OCI-LY7 (cell line): ENCODE data around the gene TNIK. TPM values are rescaled to one million over a fixed set of nuclear protein-coding genes. Genes with fewer than 3 reads are reported as not detected.

Experiments
- BruUV-seq: library from RNA; stranded (reverse); fragments of 400-500 nt; replicated peaks from 2 replicates; lab custom pipeline; 2021; lab: Mats Ljungman, UMichigan
- CTCF ChIA-PET: fragments of 300-600 bp; sonication (Branson Sonifier 250); formaldehyde crosslinking; loops from one replicate; lab custom pipeline; 2022; ENCODE audit warnings: antibody characterized with exemption; ENCODE audit not compliant: unreplicated experiment; lab: Charles Lee
- POLR2A ChIA-PET: fragments of 300-600 bp; sonication (Branson Sonifier 250); formaldehyde crosslinking; loops from one replicate; lab custom pipeline; 2022; ENCODE audit warnings: antibody characterized with exemption; lab: Charles Lee
- DNase-seq: peaks from one replicate; pipeline ENCODE4 v3.0.0-alpha.2; 2015; ENCODE audit warnings: low spot score
- H2AFZ ChIP-seq: fragments of 200-600 bp; sonication (generic), shearing (Covaris generic); 2 replicates; pipeline ENCODE4 v1.6.1; 2014; ENCODE audit warnings: mild to moderate bottlenecking, antibody characterized with exemption, low read length, moderate library complexity
- H3K27ac ChIP-seq: fragments of 200-600 bp; sonication (generic); 2 replicates; pipeline ENCODE4 v1.5.1; 2014; ENCODE audit warnings: mixed run types, low read depth, mild to moderate bottlenecking, moderate library complexity, low read length, inconsistent platforms; ENCODE audit not compliant: poor library complexity, severe bottlenecking
- H3K36me3 ChIP-seq: fragments of 200-600 bp; sonication (generic); 2 replicates; pipeline ENCODE4 v1.6.1; 2014; ENCODE audit warnings: mild to moderate bottlenecking, antibody characterized with exemption, low read length, moderate library complexity, mixed read lengths; ENCODE audit not compliant: insufficient read depth
- H3K4me1 ChIP-seq: fragments of 200-600 bp; sonication (generic); 2 replicates; pipeline ENCODE4 v1.5.1; 2014; ENCODE audit warnings: mild to moderate bottlenecking, low read length; ENCODE audit not compliant: insufficient read depth, poor library complexity, severe bottlenecking
- H3K4me2 ChIP-seq: fragments of 200-600 bp; sonication (generic); 2 replicates; pipeline ENCODE4 v1.6.1; 2014; ENCODE audit warnings: mild to moderate bottlenecking, low read length
- H3K4me3 ChIP-seq: fragments of 200-600 bp; sonication (generic); 2 replicates; pipeline ENCODE4 v1.5.1; 2014; ENCODE audit warnings: mild to moderate bottlenecking, low read depth, low read length; ENCODE audit not compliant: poor library complexity, severe bottlenecking
- H3K79me2 ChIP-seq: fragments of 200-600 bp; sonication (generic); 2 replicates; pipeline ENCODE4 v1.6.1; 2016; ENCODE audit warnings: low read depth, mild to moderate bottlenecking, low read length, moderate library complexity, mixed read lengths; ENCODE audit not compliant: insufficient read depth
- H3K9me2 ChIP-seq: fragments of 200-600 bp; sonication (generic); 2 replicates; pipeline ENCODE4 v1.6.1; 2016; ENCODE audit warnings: mild to moderate bottlenecking, low read length, mixed read lengths; ENCODE audit not compliant: insufficient read depth
- H3K9me3 ChIP-seq: fragments of 200-600 bp; sonication (generic); 2 replicates; pipeline ENCODE4 v1.6.1; 2014; ENCODE audit warnings: mild to moderate bottlenecking, mixed run types, low read length, mixed read lengths
- H4K20me1 ChIP-seq: fragments of 200-600 bp; sonication (generic); 2 replicates; pipeline ENCODE4 v1.6.1; 2014; ENCODE audit warnings: mild to moderate bottlenecking, antibody characterized with exemption, low read length, moderate library complexity, mixed read lengths; ENCODE audit not compliant: insufficient read depth
- EZH2phosphoT487 ChIP-seq: fragments of 200-600 bp; sonication (generic); IDR thresholded peaks from 2 replicates; pipeline ENCODE4 v1.6.1; 2018; ENCODE audit warnings: low read depth, borderline replicate concordance, mild to moderate bottlenecking, mixed run types, antibody characterized with exemption, low read length, moderate library complexity, mixed read lengths
- intact Hi-C: fragments of 100-400 bp; cut with micrococcal nuclease; formaldehyde crosslinking; loops from one replicate; pipeline ENCODE4 v1.10.0; 2022; ENCODE audit not compliant: unreplicated experiment
- total RNA-seq, 2 experiments: library from RNA; depleted of rRNA in 1 of 2; stranded (reverse); fragments of >200 nt in 1 of 2; shearing (Covaris generic) in 1 of 2; gene quantifications; 2 replicates each; pipeline ENCODE4 v1.2.3, GENCODE V29; 2014 to 2022
- TF ChIP-seq, protein P1 (sequence below): fragments of 200-600 bp; sonication (generic); conservative IDR thresholded peaks from 2 replicates; pipeline ENCODE4 v1.5.1; 2014; ENCODE audit warnings: mild to moderate bottlenecking, antibody characterized with exemption, low read length, moderate library complexity, mixed read lengths

TNIK gene
- total RNA-seq, 2 experiments from 2014 or later: not detected

DNA sequence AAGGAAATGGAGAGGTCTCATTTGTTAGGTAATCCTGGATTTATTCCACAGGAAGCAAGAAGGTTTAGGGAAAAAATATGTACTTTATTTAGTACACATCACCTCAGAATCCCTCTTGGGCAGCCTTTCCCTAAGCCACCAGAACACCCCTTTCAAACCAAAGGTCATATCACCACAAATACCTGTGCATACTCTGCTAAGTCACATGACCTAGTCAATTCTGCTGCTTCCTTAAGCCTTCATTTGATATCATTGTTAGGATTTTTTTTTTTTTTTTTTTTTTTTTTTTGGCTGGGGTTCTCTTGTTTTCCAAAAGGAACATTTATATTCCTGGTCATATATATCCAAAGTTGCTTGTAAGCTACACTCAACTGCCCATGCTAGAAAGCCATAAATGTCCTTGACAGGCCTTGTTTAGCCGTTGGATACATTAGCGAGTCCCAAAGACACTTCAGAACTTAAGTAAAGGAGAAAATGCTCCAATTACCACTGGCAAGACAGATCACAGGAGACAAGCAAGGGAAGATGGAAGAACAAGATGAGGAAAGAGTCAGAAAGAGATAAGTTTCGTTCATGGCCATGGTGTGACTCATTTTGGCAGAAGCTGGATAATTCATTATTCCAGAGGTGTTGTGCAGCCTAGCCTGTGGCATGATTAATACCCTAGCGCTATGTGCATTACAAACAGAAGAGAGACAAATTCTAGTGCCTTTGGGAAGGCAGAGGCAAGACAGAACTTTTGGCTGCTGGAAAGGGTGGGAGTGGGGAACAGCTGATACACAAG is 278.1 kb downstream of the TNIK start:
- H3K79me2 ChIP-seq: no peaks in the 10 kb centered on the region
- no peak overlapping the region for H3K4me3 ChIP-seq
- H2AFZ ChIP-seq: no peak overlapping the region
- ChIA-PET POLR2A (no interaction called here), CTCF (no interaction called here)
- DNase-seq: no peak
- H3K4me2 ChIP-seq: no peak overlapping the region
- no peaks in the 10 kb centered on the region for H3K9me2 ChIP-seq
- TF ChIP-seq EZH2phosphoT487: no peak
- TF ChIP-seq, protein P1, sequence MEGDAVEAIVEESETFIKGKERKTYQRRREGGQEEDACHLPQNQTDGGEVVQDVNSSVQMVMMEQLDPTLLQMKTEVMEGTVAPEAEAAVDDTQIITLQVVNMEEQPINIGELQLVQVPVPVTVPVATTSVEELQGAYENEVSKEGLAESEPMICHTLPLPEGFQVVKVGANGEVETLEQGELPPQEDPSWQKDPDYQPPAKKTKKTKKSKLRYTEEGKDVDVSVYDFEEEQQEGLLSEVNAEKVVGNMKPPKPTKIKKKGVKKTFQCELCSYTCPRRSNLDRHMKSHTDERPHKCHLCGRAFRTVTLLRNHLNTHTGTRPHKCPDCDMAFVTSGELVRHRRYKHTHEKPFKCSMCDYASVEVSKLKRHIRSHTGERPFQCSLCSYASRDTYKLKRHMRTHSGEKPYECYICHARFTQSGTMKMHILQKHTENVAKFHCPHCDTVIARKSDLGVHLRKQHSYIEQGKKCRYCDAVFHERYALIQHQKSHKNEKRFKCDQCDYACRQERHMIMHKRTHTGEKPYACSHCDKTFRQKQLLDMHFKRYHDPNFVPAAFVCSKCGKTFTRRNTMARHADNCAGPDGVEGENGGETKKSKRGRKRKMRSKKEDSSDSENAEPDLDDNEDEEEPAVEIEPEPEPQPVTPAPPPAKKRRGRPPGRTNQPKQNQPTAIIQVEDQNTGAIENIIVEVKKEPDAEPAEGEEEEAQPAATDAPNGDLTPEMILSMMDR: no peak
- no TSS peak for BruUV-seq
- intact Hi-C loops: no loop called here
- no peaks in the 10 kb centered on the region for H3K36me3 ChIP-seq
- H3K4me1 ChIP-seq: no peaks in the 10 kb centered on the region
- no peak overlapping the region for H3K27ac ChIP-seq
- H4K20me1 ChIP-seq: no peaks in the 10 kb centered on the region
- no peaks in the 10 kb centered on the region for H3K9me3 ChIP-seq

DNA sequence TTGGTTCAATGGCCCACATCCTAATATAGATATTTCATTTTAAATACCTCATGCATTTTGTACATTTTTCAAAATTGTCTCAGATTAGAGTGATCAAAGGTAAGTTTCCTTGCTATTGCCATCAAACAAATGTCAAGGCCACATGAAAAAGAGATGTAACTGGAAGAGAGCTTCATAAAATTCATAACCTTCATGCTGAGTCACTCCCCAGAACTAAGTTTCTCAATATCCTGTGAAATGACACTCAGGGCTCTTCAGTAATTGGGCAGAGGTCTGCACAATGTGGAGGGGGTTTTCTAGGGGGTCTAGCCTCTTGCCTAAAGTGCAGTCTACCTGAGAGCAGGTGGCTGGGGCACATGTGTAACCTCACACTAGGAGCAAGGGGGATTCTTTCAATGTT is 281.5 kb downstream of the TNIK start:
- H2AFZ ChIP-seq: no peak overlapping the region
- ChIA-PET POLR2A (no interaction called here), CTCF (no interaction called here)
- H3K36me3 ChIP-seq: no peaks in the 10 kb centered on the region
- H3K4me3 ChIP-seq: no peak overlapping the region
- TF ChIP-seq, protein P1: no peak
- TF ChIP-seq EZH2phosphoT487: no peak
- no peak overlapping the region for H3K27ac ChIP-seq
- no peak overlapping the region for H3K4me2 ChIP-seq
- H3K9me3 ChIP-seq: no peaks in the 10 kb centered on the region
- no peaks in the 10 kb centered on the region for H4K20me1 ChIP-seq
- intact Hi-C loops: no loop called here
- no TSS peak for BruUV-seq
- no peaks in the 10 kb centered on the region for H3K4me1 ChIP-seq
- H3K79me2 ChIP-seq: no peaks in the 10 kb centered on the region
- DNase-seq: no peak
- H3K9me2 ChIP-seq: no peaks in the 10 kb centered on the region

DNA sequence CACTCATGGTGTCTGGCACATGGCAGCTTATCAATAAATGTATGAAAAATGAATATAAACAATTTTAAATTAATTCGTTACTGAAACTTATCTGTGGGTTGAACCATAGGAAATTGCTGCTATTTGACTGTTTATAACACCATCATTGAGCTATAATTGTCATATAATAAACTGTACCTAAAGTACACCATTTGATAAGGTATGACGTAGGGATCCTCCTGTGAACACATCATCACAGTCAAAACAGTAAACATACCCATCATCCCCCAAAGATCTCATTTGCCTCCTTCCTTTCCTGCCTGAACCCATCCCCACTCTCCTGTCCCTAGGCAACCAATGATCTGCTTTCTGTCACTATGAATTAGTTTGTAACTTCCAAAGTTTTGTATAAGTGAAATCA is 282.7 kb downstream of the TNIK start:
- no peak for TF ChIP-seq EZH2phosphoT487
- TF ChIP-seq, protein P1: no peak
- ChIA-PET POLR2A (interaction anchor here (0.7 kb wide), 1 partner anchor 396 kb away, joined by 4 read pairs; no protein-coding TSS in a partner anchor), CTCF (no interaction called here)

More for the DNA sequence above, 282.7 kb downstream of the TNIK start:
- H3K4me1 ChIP-seq: no peaks in the 10 kb centered on the region
- no peaks in the 10 kb centered on the region for H4K20me1 ChIP-seq
- H3K9me3 ChIP-seq: no peaks in the 10 kb centered on the region
- H3K9me2 ChIP-seq: no peaks in the 10 kb centered on the region
- no peak overlapping the region for H3K27ac ChIP-seq
- no peak overlapping the region for H3K4me3 ChIP-seq
- H3K79me2 ChIP-seq: no peaks in the 10 kb centered on the region
- H3K36me3 ChIP-seq: no peaks in the 10 kb centered on the region
- H2AFZ ChIP-seq: no peak overlapping the region
- no TSS peak for BruUV-seq
- intact Hi-C loops: no loop called here
- DNase-seq: no peak
- H3K4me2 ChIP-seq: no peak overlapping the region
